Endodermal cell (in vitro differentiated cells): ENCODE data around the gene SEMA6D. TPM values are rescaled to one million over a fixed set of nuclear protein-coding genes. Genes with fewer than 3 reads are reported as not detected.

ENCODE experiments used
- DNase-seq: peaks from one replicate; pipeline ENCODE4 v3.0.0-alpha.2; 2017
- H3K27ac ChIP-seq: 2 replicates; pipeline ENCODE4 v1.5.1; 2013; ENCODE audit warnings: mild to moderate bottlenecking, low read depth, low read length, moderate library complexity
- H3K27me3 ChIP-seq: 2 replicates; pipeline ENCODE4 v1.6.1; 2013; ENCODE audit warnings: mild to moderate bottlenecking, low read length, moderate library complexity; ENCODE audit not compliant: insufficient read depth, control insufficient read depth, poor library complexity, severe bottlenecking
- H3K36me3 ChIP-seq: 2 replicates; pipeline ENCODE4 v1.7.0; 2013; ENCODE audit warnings: mild to moderate bottlenecking, low read length, moderate library complexity; ENCODE audit not compliant: control insufficient read depth, insufficient read depth
- H3K4me1 ChIP-seq: one replicate; pipeline ENCODE4 v1.7.0; 2013; ENCODE audit warnings: low read length; ENCODE audit not compliant: control insufficient read depth, insufficient read depth
- H3K4me3 ChIP-seq: 2 replicates; pipeline ENCODE4 v1.5.1; 2013; ENCODE audit warnings: mild to moderate bottlenecking, low read length, moderate library complexity
- H3K9ac ChIP-seq: 2 replicates; pipeline ENCODE4 v1.6.1; 2013; ENCODE audit warnings: mild to moderate bottlenecking, low read length, moderate library complexity; ENCODE audit not compliant: poor library complexity, severe bottlenecking; ENCODE audit errors: extremely low read depth
- H3K9me3 ChIP-seq: 2 replicates; pipeline ENCODE4 v1.6.1; 2013; ENCODE audit warnings: mild to moderate bottlenecking, low read length, moderate library complexity; ENCODE audit not compliant: control insufficient read depth
- H3K27ac Mint-ChIP-seq: 2 replicates; pipeline ENCODE4 v1.8.0; 2020; ENCODE audit warnings: mixed read lengths
- H3K27me3 Mint-ChIP-seq: 2 replicates; pipeline ENCODE4 v1.8.0; 2021; ENCODE audit warnings: mild to moderate bottlenecking, mixed read lengths; ENCODE audit not compliant: insufficient read depth
- H3K36me3 Mint-ChIP-seq: 2 replicates; pipeline ENCODE4 v1.8.0; 2020; ENCODE audit warnings: low read depth, mixed read lengths
- H3K4me1 Mint-ChIP-seq: 2 replicates; pipeline ENCODE4 v1.8.0; 2020; ENCODE audit warnings: mixed read lengths
- H3K4me3 Mint-ChIP-seq: 2 replicates; pipeline ENCODE4 v1.8.0; 2020; ENCODE audit warnings: mild to moderate bottlenecking, moderate library complexity, mixed read lengths
- H3K9me3 Mint-ChIP-seq: 2 replicates; pipeline ENCODE4 v1.8.0; 2020; ENCODE audit warnings: mild to moderate bottlenecking, mixed read lengths
- CTCF ChIP-seq: fragments of 200-600 bp; sonication (generic); conservative IDR thresholded peaks from 2 replicates; pipeline ENCODE4 v1.5.0; 2021; ENCODE audit warnings: antibody characterized with exemption, mild to moderate bottlenecking
- WGBS, 2 experiments: methylation state at CpG; one replicate each; pipeline versions ENCODE4 v1.1.5 to v1.1.7; 2013; ENCODE audit warnings: missing lambda C conversion rate in 2 of 2, mixed read lengths in 1 of 2; ENCODE audit not compliant: insufficient coverage in 1 of 2, insufficient read length in 1 of 2; 5-methylcytosine and 5-hydroxymethylcytosine counted together
- total RNA-seq, 2 donors: library from RNA; stranded (reverse); fragmentation: NEBNext Ultra II Directional in 1 of 2; extraction: Animal tissue kit (Norgen Biotek cat#: 25700) in 1 of 2; gene quantifications; 2 replicates in 1 of 2; 3 replicates in 1 of 2; pipeline ENCODE4 v1.2.1, GENCODE V29; 2021

SEMA6D gene
- total RNA-seq, 2 donors from 2014 or later, result 23.6 to 48.7 TPM

- Histone ChIP-seq H3K27me3 (no peaks in the 10 kb centered on the region), H3K9me3 (no peaks in the 10 kb centered on the region), H3K4me3 (no peak overlapping the region), H3K4me1 (no peaks in the 10 kb centered on the region), H3K27ac (no peak overlapping the region), H3K36me3 (no peaks in the 10 kb centered on the region), H3K9ac (no peak overlapping the region)
- Mint-ChIP-seq H3K4me1 (peaks cover 3% of the 10 kb centered on the region), H3K36me3 (no peaks in the 10 kb centered on the region), H3K9me3 (no peaks in the 10 kb centered on the region), H3K27ac (no peak overlapping the region), H3K4me3 (no peak overlapping the region), H3K27me3 (no peaks in the 10 kb centered on the region)
- 83 to 97% methylated on average over 1 to 2 of the region's 2 CpGs for WGBS, 2 experiments
- TF ChIP-seq CTCF, result no peak
- no peak for DNase-seq
Observed at GRCh38 chr15:47806008-47806407, 88.7 kb downstream of the SEMA6D start.

GRCh38 chr15:47811172-47811571 is 93.9 kb downstream of the SEMA6D start:
- Mint-ChIP-seq H3K9me3 (no peaks in the 10 kb centered on the region), H3K27ac (no peak overlapping the region), H3K36me3 (no peaks in the 10 kb centered on the region), H3K27me3 (no peaks in the 10 kb centered on the region), H3K4me3 (no peak overlapping the region), H3K4me1 (peaks cover 16% of the 10 kb centered on the region)
- no peak overlapping the region for H3K27ac ChIP-seq
- no peak overlapping the region for H3K9ac ChIP-seq
- H3K4me1 ChIP-seq, result no peaks in the 10 kb centered on the region
- H3K9me3 ChIP-seq, result no peaks in the 10 kb centered on the region
- no peak for TF ChIP-seq CTCF
- no peaks in the 10 kb centered on the region for H3K36me3 ChIP-seq
- no peak overlapping the region for H3K4me3 ChIP-seq
- DNase-seq, result no peak
- WGBS, 2 experiments, result 69% methylated on average over 1 of the region's 1 CpG; no CpG with 5 or more reads in 1 of the 2 experiments
- no peaks in the 10 kb centered on the region for H3K27me3 ChIP-seq

GRCh38 chr15:47812470-47812999 is 95.2 kb downstream of the SEMA6D start:
- Histone ChIP-seq H3K4me1 (no peaks in the 10 kb centered on the region), H3K27me3 (no peaks in the 10 kb centered on the region), H3K27ac (no peak overlapping the region), H3K9ac (no peak overlapping the region), H3K4me3 (no peak overlapping the region), H3K9me3 (no peaks in the 10 kb centered on the region), H3K36me3 (no peaks in the 10 kb centered on the region)
- H3K9me3 Mint-ChIP-seq, result no peaks in the 10 kb centered on the region
- TF ChIP-seq CTCF, result no peak
- DNase-seq, result no peak
- H3K27ac Mint-ChIP-seq, result no peak overlapping the region
- 94 to 100% methylated on average over 4 of the region's 4 CpGs for WGBS, 2 experiments
- H3K4me1 Mint-ChIP-seq, result peaks cover 22% of the 10 kb centered on the region
- H3K27me3 Mint-ChIP-seq, result no peaks in the 10 kb centered on the region
- no peaks in the 10 kb centered on the region for H3K36me3 Mint-ChIP-seq
- H3K4me3 Mint-ChIP-seq, result no peak overlapping the region
